ENCODE results near the gene EXOC1. TPM values are rescaled to one million over a fixed set of nuclear protein-coding genes. Genes with fewer than 3 reads are reported as not detected.
"Not testable (repeated sequence)": the region's sequence is repeated elsewhere in the genome, so short reads cannot be mapped to it uniquely, and the experiment has no call there.

EXOC1 gene
- total and polyA plus RNA-seq, 4 donors: 12.1 to 50.4 (median 32.6) TPM

- H3K9me3 ChIP-seq (ENCODE audit: control insufficient read depth, low read length); H3K27ac ChIP-seq (ENCODE audit: low read depth in 1 of 2, low read length in 2 of 2); H3K27me3 ChIP-seq (ENCODE audit: control insufficient read depth in 1 of 2, insufficient read depth in 2 of 2, low read length in 1 of 2); DNase-seq; intact Hi-C loops (cut with DNase I); H3K4me1 ChIP-seq (ENCODE audit: control insufficient read depth in 1 of 2, insufficient read depth in 2 of 2, low read length in 2 of 2); ATAC-seq (ENCODE audit: low FRiP score); H3K36me3 ChIP-seq (ENCODE audit: control insufficient read depth in 1 of 2, insufficient read depth in 2 of 2, low read length in 1 of 2); H3K4me3 ChIP-seq (ENCODE audit: low read length in 2 of 2): not testable (repeated sequence)
- 79 to 91% methylated on average over 18 to 21 of the region's 22 CpGs for WGBS, 2 donors
Measured at GRCh38 chr4:55841373-55842239, 11.8 kb upstream of the EXOC1 start.

DNA sequence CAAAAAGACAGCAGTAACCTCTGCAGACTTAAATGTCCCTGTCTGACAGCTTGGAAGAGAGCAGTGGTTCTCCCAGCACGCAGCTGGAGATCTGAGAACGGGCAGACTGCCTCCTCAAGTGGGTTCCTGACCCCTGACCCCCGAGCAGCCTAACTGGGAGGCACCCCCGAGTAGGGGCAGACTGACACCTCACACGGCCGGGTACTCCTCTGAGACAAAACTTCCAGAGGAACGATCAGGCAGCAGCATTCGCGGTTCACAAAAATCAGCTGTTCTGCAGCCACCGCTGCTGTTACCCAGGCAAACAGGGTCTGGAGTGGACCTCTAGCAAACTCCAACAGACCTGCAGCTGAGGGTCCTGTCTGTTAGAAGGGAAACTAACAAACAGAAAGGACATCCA lies 11.1 kb upstream of the EXOC1 start:
- H3K9me3 ChIP-seq (ENCODE audit: control insufficient read depth, low read length); H3K4me3 ChIP-seq (ENCODE audit: low read length in 2 of 2); H3K27me3 ChIP-seq (ENCODE audit: control insufficient read depth in 1 of 2, insufficient read depth in 2 of 2, low read length in 1 of 2); H3K36me3 ChIP-seq (ENCODE audit: control insufficient read depth in 1 of 2, insufficient read depth in 2 of 2, low read length in 1 of 2); intact Hi-C loops (cut with DNase I); H3K4me1 ChIP-seq (ENCODE audit: control insufficient read depth in 1 of 2, insufficient read depth in 2 of 2, low read length in 2 of 2); ATAC-seq (ENCODE audit: low FRiP score); DNase-seq; H3K27ac ChIP-seq (ENCODE audit: low read depth in 1 of 2, low read length in 2 of 2): not testable (repeated sequence)
- 67 to 73% methylated on average over 4 to 10 of the region's 10 CpGs for WGBS, 2 donors

DNA sequence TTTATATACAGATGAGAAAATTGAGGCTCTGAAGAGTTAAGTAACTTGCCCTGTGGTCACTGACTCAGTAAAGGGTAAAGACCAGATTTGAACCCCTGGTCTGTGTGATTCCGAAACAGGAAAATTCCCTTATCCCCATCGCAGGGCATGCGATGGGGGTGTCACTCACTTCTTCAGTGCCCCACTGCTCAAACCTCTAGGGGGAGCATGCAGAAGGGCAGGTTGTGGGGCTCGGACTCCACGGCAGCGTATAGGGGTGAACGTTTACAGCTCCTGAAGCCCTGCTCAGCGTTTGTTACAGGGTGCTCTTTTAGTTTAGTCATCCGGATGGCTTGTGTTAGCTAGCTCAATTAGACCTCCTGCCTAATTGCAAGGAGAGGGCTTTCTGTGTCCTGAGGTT lies 3.7 kb upstream of the EXOC1 start:
- ATAC-seq (ENCODE audit: low FRiP score): no peak
- Histone ChIP-seq H3K9me3 (ENCODE audit: control insufficient read depth, low read length) (no peaks in the 10 kb centered on the region), H3K36me3 (ENCODE audit: control insufficient read depth in 1 of 2, insufficient read depth in 2 of 2, low read length in 1 of 2) (no peaks in the 10 kb centered on the region), H3K27me3 (ENCODE audit: control insufficient read depth in 1 of 2, insufficient read depth in 2 of 2, low read length in 1 of 2) (no peaks in the 10 kb centered on the region), H3K27ac (ENCODE audit: low read depth in 1 of 2, low read length in 2 of 2) (no peak overlapping the region), H3K4me1 (ENCODE audit: control insufficient read depth in 1 of 2, insufficient read depth in 2 of 2, low read length in 2 of 2) (peaks cover 0 to 4% of the 10 kb centered on the region in 2 donors), H3K4me3 (ENCODE audit: low read length in 2 of 2) (no peak overlapping the region)
- WGBS, 2 donors: 65 to 71% methylated on average over 9 of the region's 9 CpGs
- DNase-seq: no peak
- intact Hi-C loops (cut with DNase I): loop anchor here (10.0 kb wide), 2 partner anchors 305 to 505 kb away; partner anchors contain the start of genes CLOCK (in 2 of the 2) and SRD5A3 (in 1 of the 2)

DNA sequence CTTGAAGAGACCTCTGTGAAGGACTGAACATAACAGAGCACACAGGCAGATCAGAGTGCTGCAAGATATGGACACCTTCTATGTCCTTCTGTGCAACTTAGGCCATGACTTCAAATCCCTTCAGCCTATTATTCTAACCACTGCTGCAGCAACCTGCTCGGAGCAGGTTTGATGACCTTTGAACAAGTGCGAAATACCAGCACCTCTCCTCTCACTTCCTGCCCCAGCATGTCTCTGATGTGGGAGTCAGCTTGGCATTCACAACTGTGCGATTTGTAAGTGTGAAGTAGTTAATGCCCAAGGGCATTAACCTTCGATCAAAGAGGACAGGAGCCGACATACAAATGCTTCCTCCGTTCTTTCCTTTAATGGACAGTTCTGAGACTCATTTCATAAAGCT lies 1.6 kb upstream of the EXOC1 start:
- intact Hi-C loops (cut with DNase I): loop anchor here (10.0 kb wide), 2 partner anchors 307 to 507 kb away; partner anchors contain the start of genes CLOCK (in 2 of the 2) and SRD5A3 (in 1 of the 2)
- DNase-seq (no peak), ATAC-seq (ENCODE audit: low FRiP score) (no peak)
- Histone ChIP-seq H3K36me3 (ENCODE audit: control insufficient read depth in 1 of 2, insufficient read depth in 2 of 2, low read length in 1 of 2) (no peaks in the 10 kb centered on the region), H3K4me3 (ENCODE audit: low read length in 2 of 2) (no peak overlapping the region), H3K27ac (ENCODE audit: low read depth in 1 of 2, low read length in 2 of 2) (no peak overlapping the region), H3K4me1 (ENCODE audit: control insufficient read depth in 1 of 2, insufficient read depth in 2 of 2, low read length in 2 of 2) (peaks cover 2 to 4% of the 10 kb centered on the region in 2 donors), H3K27me3 (ENCODE audit: control insufficient read depth in 1 of 2, insufficient read depth in 2 of 2, low read length in 1 of 2) (no peaks in the 10 kb centered on the region), H3K9me3 (ENCODE audit: control insufficient read depth, low read length) (no peaks in the 10 kb centered on the region)
- 59 to 73% methylated on average over 6 of the region's 6 CpGs for WGBS, 2 donors

DNA sequence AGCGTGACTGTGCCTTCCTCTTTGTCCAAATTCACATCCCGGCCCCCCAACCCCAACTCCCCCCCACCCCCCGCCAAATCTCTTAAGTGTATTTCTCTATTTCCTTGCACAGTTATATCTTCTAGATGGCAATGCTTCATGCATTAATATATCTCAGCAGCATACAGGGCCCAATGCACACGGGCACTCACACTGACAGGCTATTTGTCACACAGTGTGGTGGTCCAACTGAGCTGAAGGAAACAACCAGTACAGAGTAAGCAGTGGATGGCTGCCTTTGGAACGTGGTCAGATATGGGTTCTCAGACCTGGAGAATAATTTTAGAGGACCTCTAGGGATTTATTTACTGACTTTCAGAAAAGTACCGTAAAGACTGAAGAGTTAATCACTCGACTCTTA lies 681 bp downstream of the EXOC1 start:
- peaks cover 2 to 4% of the 10 kb centered on the region in 2 donors for H3K4me1 ChIP-seq (ENCODE audit: control insufficient read depth in 1 of 2, insufficient read depth in 2 of 2, low read length in 2 of 2)
- H3K27me3 ChIP-seq (ENCODE audit: control insufficient read depth in 1 of 2, insufficient read depth in 2 of 2, low read length in 1 of 2): no peaks in the 10 kb centered on the region
- 7 to 9% methylated on average over 7 of the region's 7 CpGs for WGBS, 2 donors
- DNase-seq: no peak
- ATAC-seq (ENCODE audit: low FRiP score): no peak
- H3K36me3 ChIP-seq (ENCODE audit: control insufficient read depth in 1 of 2, insufficient read depth in 2 of 2, low read length in 1 of 2): no peaks in the 10 kb centered on the region
- no peaks in the 10 kb centered on the region for H3K9me3 ChIP-seq (ENCODE audit: control insufficient read depth, low read length)
- H3K4me3 ChIP-seq (ENCODE audit: low read length in 2 of 2): peak overlapping the region; percentile 78 to 94
- peak overlapping the region in 1 of 2 donors; percentile 89 for H3K27ac ChIP-seq (ENCODE audit: low read depth in 1 of 2, low read length in 2 of 2)
- intact Hi-C loops (cut with DNase I): loop anchor here (10.0 kb wide), 2 partner anchors 309 to 509 kb away; partner anchors contain the start of genes CLOCK (in 2 of the 2) and SRD5A3 (in 1 of the 2)

DNA sequence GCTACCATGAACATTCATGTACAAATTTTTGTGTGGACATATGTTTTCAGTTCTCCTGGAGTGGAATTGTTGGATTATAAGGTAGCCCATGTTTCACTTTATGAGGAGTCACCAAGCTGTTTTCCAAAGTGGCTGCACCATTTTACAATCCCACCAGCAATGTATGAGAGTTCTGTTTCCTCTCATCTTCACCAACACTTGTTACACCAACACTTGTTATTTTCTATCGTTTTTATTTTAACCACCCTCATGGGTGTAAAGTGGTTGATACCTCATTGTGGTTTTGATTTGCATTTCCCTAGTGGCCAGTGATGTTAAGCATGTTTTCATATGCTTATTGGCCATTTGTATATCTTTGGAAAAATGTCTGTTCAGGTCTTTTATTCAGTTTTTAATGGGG lies 4.1 kb downstream of the EXOC1 start:
- no peak for DNase-seq
- Histone ChIP-seq H3K36me3 (ENCODE audit: control insufficient read depth in 1 of 2, insufficient read depth in 2 of 2, low read length in 1 of 2) (no peaks in the 10 kb centered on the region), H3K9me3 (ENCODE audit: control insufficient read depth, low read length) (no peaks in the 10 kb centered on the region), H3K4me1 (ENCODE audit: control insufficient read depth in 1 of 2, insufficient read depth in 2 of 2, low read length in 2 of 2) (peaks cover 0 to 2% of the 10 kb centered on the region in 2 donors), H3K27me3 (ENCODE audit: control insufficient read depth in 1 of 2, insufficient read depth in 2 of 2, low read length in 1 of 2) (no peaks in the 10 kb centered on the region), H3K27ac (ENCODE audit: low read depth in 1 of 2, low read length in 2 of 2) (no peak overlapping the region), H3K4me3 (ENCODE audit: low read length in 2 of 2) (no peak overlapping the region)
- intact Hi-C loops (cut with DNase I): loop anchor here (10.0 kb wide), 2 partner anchors 313 to 513 kb away; partner anchors contain the start of genes CLOCK (in 2 of the 2) and SRD5A3 (in 1 of the 2)
- 95 to 100% methylated on average over 1 of the region's 1 CpG for WGBS, 2 donors
- no peak for ATAC-seq (ENCODE audit: low FRiP score)

- Histone ChIP-seq H3K9me3 (ENCODE audit: control insufficient read depth, low read length) (no peaks in the 10 kb centered on the region), H3K4me1 (ENCODE audit: control insufficient read depth in 1 of 2, insufficient read depth in 2 of 2, low read length in 2 of 2) (peaks cover 0 to 2% of the 10 kb centered on the region in 2 donors), H3K27me3 (ENCODE audit: control insufficient read depth in 1 of 2, insufficient read depth in 2 of 2, low read length in 1 of 2) (no peaks in the 10 kb centered on the region), H3K4me3 (ENCODE audit: low read length in 2 of 2) (no peak overlapping the region), H3K36me3 (ENCODE audit: control insufficient read depth in 1 of 2, insufficient read depth in 2 of 2, low read length in 1 of 2) (no peaks in the 10 kb centered on the region), H3K27ac (ENCODE audit: low read depth in 1 of 2, low read length in 2 of 2) (no peak overlapping the region)
- intact Hi-C loops (cut with DNase I): loop anchor here (10.0 kb wide), 2 partner anchors 315 to 515 kb away; partner anchors contain the start of genes CLOCK (in 2 of the 2) and SRD5A3 (in 1 of the 2)
- ATAC-seq (ENCODE audit: low FRiP score) (no peak), DNase-seq (no peak)
- WGBS, 2 donors: 29 to 33% methylated on average over 2 of the region's 2 CpGs
Measured at GRCh38 chr4:55859711-55860110, 6.3 kb downstream of the EXOC1 start.

DNA sequence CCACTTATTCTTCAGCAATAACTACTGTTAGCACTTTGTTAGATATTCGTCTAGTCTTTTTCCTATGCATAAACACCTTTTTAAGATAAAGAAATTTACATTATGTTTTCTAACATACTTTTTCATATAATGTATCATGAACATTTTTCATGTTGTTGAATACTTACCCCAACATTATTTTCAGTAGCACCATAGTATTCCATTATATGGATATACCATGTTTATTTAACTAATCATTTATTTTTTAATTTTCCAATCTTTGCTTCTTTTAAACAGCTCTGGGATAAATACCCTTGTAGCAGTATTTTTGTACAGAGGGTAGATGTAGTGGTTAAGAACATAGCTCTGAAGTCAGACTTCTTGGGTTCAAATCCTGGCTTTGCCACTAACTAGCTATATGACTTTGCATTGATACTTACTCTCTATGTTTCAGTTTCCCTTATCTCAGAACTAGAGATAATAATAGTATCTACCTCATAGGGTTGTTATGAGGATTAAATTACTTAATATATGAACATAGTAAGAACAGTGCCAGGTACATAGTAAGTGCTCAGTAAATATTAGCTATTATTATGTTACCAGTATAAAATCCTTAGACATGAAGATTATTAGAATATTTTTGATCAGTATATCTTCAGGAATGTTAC lies 11.3 kb downstream of the EXOC1 start:
- H3K27ac ChIP-seq (ENCODE audit: low read depth in 1 of 2, low read length in 2 of 2): no peak overlapping the region
- no peaks in the 10 kb centered on the region for H3K27me3 ChIP-seq (ENCODE audit: control insufficient read depth in 1 of 2, insufficient read depth in 2 of 2, low read length in 1 of 2)
- intact Hi-C loops (cut with DNase I): loop anchor here in 1 of 2 donors (5.0 kb wide), 1 partner anchor 517 kb away; the partner anchor contains the start of gene SRD5A3
- ATAC-seq (ENCODE audit: low FRiP score): no peak
- no peaks in the 10 kb centered on the region for H3K36me3 ChIP-seq (ENCODE audit: control insufficient read depth in 1 of 2, insufficient read depth in 2 of 2, low read length in 1 of 2)
- no peak overlapping the region for H3K4me3 ChIP-seq (ENCODE audit: low read length in 2 of 2)
- H3K4me1 ChIP-seq (ENCODE audit: control insufficient read depth in 1 of 2, insufficient read depth in 2 of 2, low read length in 2 of 2): no peaks in the 10 kb centered on the region
- DNase-seq: no peak
- 90 to 95% methylated on average over 1 of the region's 1 CpG for WGBS, 2 donors
- H3K9me3 ChIP-seq (ENCODE audit: control insufficient read depth, low read length): no peaks in the 10 kb centered on the region
